Kidney (tissue), 14 donors: ENCODE results near the gene SLC13A5. TPM values are rescaled to one million over a fixed set of nuclear protein-coding genes. Genes with fewer than 3 reads are reported as not detected.
"Not testable (repeated sequence)": the region's sequence is repeated elsewhere in the genome, so short reads cannot be mapped to it uniquely, and the experiment has no call there.

Experiments used
- DNase-seq, 5 donors: peaks; one replicate each; pipeline ENCODE4 v3.0.0-alpha.2; 2013 to 2020
- FAIRE-seq: peaks from 2 replicates; lab custom pipeline; 2012; peaks lifted over from hg19 to GRCh38; lab: Jason Lieb, UNC
- H3K27ac ChIP-seq, 2 donors: one replicate each; pipeline ENCODE4 v1.7.0; 2013; ENCODE audit warnings: low read depth in 2 of 2, low read length in 2 of 2, inconsistent platforms in 1 of 2
- H3K27me3 ChIP-seq: one replicate; pipeline ENCODE4 v1.7.1; 2013; ENCODE audit warnings: low read length, inconsistent platforms; ENCODE audit not compliant: control insufficient read depth, insufficient read depth
- H3K36me3 ChIP-seq, 3 donors: one replicate each; pipeline versions ENCODE4 v1.7.0 to v1.7.1; 2013; ENCODE audit warnings: low read length in 3 of 3, control low read depth in 1 of 3, inconsistent platforms in 1 of 3; ENCODE audit not compliant: insufficient read depth in 3 of 3, control insufficient read depth in 2 of 3
- H3K4me1 ChIP-seq, 3 donors: one replicate each; pipeline versions ENCODE4 v1.7.0 to v1.7.1; 2013; ENCODE audit warnings: low read length in 3 of 3, inconsistent platforms in 1 of 3, low read depth in 1 of 3; ENCODE audit not compliant: control insufficient read depth in 2 of 3, insufficient read depth in 2 of 3
- H3K4me3 ChIP-seq, 3 donors: one replicate each; pipeline versions ENCODE4 v1.7.0 to v1.8.1; 2013; ENCODE audit warnings: low read length in 3 of 3, control low read depth in 1 of 3, inconsistent platforms in 1 of 3
- H3K9ac ChIP-seq, 3 donors: one replicate each; pipeline versions ENCODE4 v1.7.0 to v1.7.1; 2013; ENCODE audit warnings: low read length in 3 of 3, control low read depth in 1 of 3, inconsistent platforms in 1 of 3
- H3K9me3 ChIP-seq, 3 donors: one replicate each; pipeline versions ENCODE4 v1.7.0 to v1.7.1; 2013; ENCODE audit warnings: low read length in 3 of 3, control low read depth in 1 of 3, inconsistent platforms in 1 of 3; ENCODE audit not compliant: control insufficient read depth in 2 of 3, insufficient read depth in 1 of 3
- intact Hi-C: fragments of 100-400 bp; cut with DNase I; formaldehyde crosslinking; loops from one replicate; pipeline ENCODE4 v1.11.1; 2022
- polyA plus RNA-seq: library from polyadenylated mRNA; stranded (reverse); fragments of 350-450 nt; fragmentation: Illumina TruSeq; extraction: RNeasy Lipid Tissue Mini Kit (QIAGEN cat#74804); gene quantifications from one replicate; pipeline ENCODE4 v1.2.3, GENCODE V29; 2014; ENCODE audit warnings: low read depth, low replicate concordance; ENCODE audit not compliant: insufficient read depth
- total RNA-seq: library from RNA; stranded (reverse); fragmentation: NEBNext Ultra II Directional; extraction: Animal tissue kit (Norgen Biotek cat#: 25700); gene quantifications from one replicate; pipeline ENCODE4 v1.2.1, GENCODE V29; 2021
- TF ChIP-seq, protein P1 (sequence below): IDR thresholded peaks from 3 replicates; pipeline ENCODE4 v1.5.1; 2012; ENCODE audit warnings: mild to moderate bottlenecking, moderate library complexity, borderline replicate concordance; ENCODE audit not compliant: insufficient read depth; ENCODE audit errors: extremely low read depth
- donor health status: control.
- donor health status: control.
- donor health status: control.
- donor health status: control.
- donor health status: control.
- donor health status: DM: yes; HTN: yes; CAD: no.
- donor health status: Normal renal cell carcinoma (clear cell type).

Gene SLC13A5
- total and polyA plus RNA-seq, 2 donors from 2014 or later = not detected

DNA sequence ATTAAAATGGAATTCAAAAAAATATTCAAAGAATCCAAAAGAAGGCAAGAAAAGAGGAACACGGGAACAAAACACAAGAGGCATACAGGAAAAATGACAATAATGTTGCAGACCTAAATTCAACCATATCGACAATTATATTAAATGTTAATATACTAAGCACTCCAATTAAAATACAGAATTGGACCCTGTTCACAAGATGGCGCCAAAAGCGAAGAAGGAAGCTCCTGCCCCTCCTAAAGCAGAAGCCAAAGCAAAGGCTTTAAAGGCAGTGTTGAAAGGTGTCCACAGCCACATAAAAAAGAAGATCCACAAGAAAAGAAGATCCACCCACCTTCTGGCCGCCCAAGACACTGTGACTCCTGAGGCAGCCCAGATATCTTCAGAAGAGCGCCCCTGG is 36.4 kb upstream of the SLC13A5 start:
- intact Hi-C loops = no loop called here
- no peak overlapping the region for H3K4me3 ChIP-seq
- H3K9me3 ChIP-seq = no peaks in the 10 kb centered on the region
- no peaks in the 10 kb centered on the region for H3K36me3 ChIP-seq
- no peak overlapping the region for H3K9ac ChIP-seq
- H3K27ac ChIP-seq = no peak overlapping the region
- TF ChIP-seq, protein P1, sequence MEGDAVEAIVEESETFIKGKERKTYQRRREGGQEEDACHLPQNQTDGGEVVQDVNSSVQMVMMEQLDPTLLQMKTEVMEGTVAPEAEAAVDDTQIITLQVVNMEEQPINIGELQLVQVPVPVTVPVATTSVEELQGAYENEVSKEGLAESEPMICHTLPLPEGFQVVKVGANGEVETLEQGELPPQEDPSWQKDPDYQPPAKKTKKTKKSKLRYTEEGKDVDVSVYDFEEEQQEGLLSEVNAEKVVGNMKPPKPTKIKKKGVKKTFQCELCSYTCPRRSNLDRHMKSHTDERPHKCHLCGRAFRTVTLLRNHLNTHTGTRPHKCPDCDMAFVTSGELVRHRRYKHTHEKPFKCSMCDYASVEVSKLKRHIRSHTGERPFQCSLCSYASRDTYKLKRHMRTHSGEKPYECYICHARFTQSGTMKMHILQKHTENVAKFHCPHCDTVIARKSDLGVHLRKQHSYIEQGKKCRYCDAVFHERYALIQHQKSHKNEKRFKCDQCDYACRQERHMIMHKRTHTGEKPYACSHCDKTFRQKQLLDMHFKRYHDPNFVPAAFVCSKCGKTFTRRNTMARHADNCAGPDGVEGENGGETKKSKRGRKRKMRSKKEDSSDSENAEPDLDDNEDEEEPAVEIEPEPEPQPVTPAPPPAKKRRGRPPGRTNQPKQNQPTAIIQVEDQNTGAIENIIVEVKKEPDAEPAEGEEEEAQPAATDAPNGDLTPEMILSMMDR = no peak
- DNase-seq = no peak
- no peaks in the 10 kb centered on the region for H3K27me3 ChIP-seq
- FAIRE-seq = no peak
- peaks cover 0 to 6% (median 0%) of the 10 kb centered on the region in 3 donors for H3K4me1 ChIP-seq

DNA sequence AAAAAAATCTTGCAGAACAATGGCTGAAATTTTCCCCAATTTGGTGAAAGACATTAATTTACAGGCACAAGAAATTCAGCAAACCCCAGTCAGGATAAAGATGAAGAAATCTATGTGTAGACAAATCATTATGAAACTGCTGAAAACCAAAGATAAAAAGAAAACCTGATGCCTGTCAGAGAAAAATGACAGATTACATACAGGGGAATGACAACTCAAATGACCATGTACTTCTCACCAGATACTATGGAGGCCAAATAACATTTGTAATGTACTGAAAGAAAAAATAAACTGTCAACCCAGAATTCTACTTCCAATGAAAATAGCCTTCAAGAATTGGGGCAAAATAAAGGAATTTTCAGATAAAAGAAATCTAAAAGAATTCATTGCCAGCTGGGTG is 35.4 kb upstream of the SLC13A5 start:
- Histone ChIP-seq H3K9me3 (no peaks in the 10 kb centered on the region), H3K9ac (no peak overlapping the region), H3K27me3 (no peaks in the 10 kb centered on the region), H3K36me3 (no peaks in the 10 kb centered on the region), H3K27ac (no peak overlapping the region), H3K4me3 (no peak overlapping the region), H3K4me1 (peaks cover 0 to 6% (median 0%) of the 10 kb centered on the region in 3 donors)
- no peak for FAIRE-seq
- intact Hi-C loops = no loop called here
- TF ChIP-seq, protein P1 = no peak
- no peak for DNase-seq

- DNase-seq, intact Hi-C loops, H3K27me3 ChIP-seq, FAIRE-seq, H3K27ac ChIP-seq, H3K4me3 ChIP-seq, H3K9ac ChIP-seq, H3K4me1 ChIP-seq, H3K9me3 ChIP-seq, H3K36me3 ChIP-seq: not testable (repeated sequence)
Observed at GRCh38 chr17:6746665-6747064, 33.5 kb upstream of the SLC13A5 start.

GRCh38 chr17:6729531-6729930 is 16.4 kb upstream of the SLC13A5 start:
- no peak overlapping the region for H3K4me3 ChIP-seq
- H3K36me3 ChIP-seq = no peaks in the 10 kb centered on the region
- TF ChIP-seq, protein P1 = no peak
- H3K9me3 ChIP-seq = no peaks in the 10 kb centered on the region
- H3K4me1 ChIP-seq = no peaks in the 10 kb centered on the region
- no peak for DNase-seq
- H3K27ac ChIP-seq = no peak overlapping the region
- no peaks in the 10 kb centered on the region for H3K27me3 ChIP-seq
- no peak for FAIRE-seq
- H3K9ac ChIP-seq = no peak overlapping the region
- intact Hi-C loops = no loop called here
